Upper lobe of left lung (tissue), 4 donors: Measurements from ENCODE around the gene SELENON.

ENCODE experiments used
- CTCF ChIP-seq, 6 experiments: fragments of 450-650 bp in 4 of 6; fragments of 200-600 bp in 2 of 6; sonication (generic) in 2 of 6; IDR thresholded peaks; one replicate each; pipeline ENCODE4 v1.5.1; 2016 to 2019; ENCODE audit warnings: antibody characterized with exemption in 6 of 6
- POLR2AphosphoS5 ChIP-seq, 2 donors: sonication (generic); formaldehyde crosslinking; IDR thresholded peaks; one replicate each; pipeline ENCODE4 v1.5.1; 2017; ENCODE audit warnings: antibody characterized with exemption in 2 of 2

GRCh38 chr1:25814549-25815087, 14.6 kb downstream of the SELENON start:
- no peak for TF ChIP-seq CTCF (IDR thresholded peaks at IDR 0.05)
- no peak for TF ChIP-seq POLR2AphosphoS5 (IDR thresholded peaks at IDR 0.05)
